Stomach (tissue), 4 donors: Measurements from ENCODE around the gene SUPT3H.

Experiments
- POLR2A ChIP-seq, 4 donors: fragments of 450-650 bp; IDR thresholded peaks; one replicate each; pipeline ENCODE4 v1.6.1; 2016; ENCODE audit warnings: antibody characterized with exemption in 4 of 4, control low read depth in 2 of 4, mild to moderate bottlenecking in 1 of 4, moderate library complexity in 1 of 4
- TF ChIP-seq, protein P1 (sequence below), 7 experiments: fragments of 450-650 bp in 4 of 7; fragments of 200-600 bp in 3 of 7; sonication (generic) in 3 of 7; IDR thresholded peaks; one replicate each; pipeline ENCODE4 v1.5.1; 2016 to 2019; ENCODE audit warnings: antibody characterized with exemption in 7 of 7, control low read depth in 2 of 7, mild to moderate bottlenecking in 1 of 7

- TF ChIP-seq, protein P1, sequence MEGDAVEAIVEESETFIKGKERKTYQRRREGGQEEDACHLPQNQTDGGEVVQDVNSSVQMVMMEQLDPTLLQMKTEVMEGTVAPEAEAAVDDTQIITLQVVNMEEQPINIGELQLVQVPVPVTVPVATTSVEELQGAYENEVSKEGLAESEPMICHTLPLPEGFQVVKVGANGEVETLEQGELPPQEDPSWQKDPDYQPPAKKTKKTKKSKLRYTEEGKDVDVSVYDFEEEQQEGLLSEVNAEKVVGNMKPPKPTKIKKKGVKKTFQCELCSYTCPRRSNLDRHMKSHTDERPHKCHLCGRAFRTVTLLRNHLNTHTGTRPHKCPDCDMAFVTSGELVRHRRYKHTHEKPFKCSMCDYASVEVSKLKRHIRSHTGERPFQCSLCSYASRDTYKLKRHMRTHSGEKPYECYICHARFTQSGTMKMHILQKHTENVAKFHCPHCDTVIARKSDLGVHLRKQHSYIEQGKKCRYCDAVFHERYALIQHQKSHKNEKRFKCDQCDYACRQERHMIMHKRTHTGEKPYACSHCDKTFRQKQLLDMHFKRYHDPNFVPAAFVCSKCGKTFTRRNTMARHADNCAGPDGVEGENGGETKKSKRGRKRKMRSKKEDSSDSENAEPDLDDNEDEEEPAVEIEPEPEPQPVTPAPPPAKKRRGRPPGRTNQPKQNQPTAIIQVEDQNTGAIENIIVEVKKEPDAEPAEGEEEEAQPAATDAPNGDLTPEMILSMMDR (IDR thresholded peaks at IDR 0.05): no peak
- TF ChIP-seq POLR2A (IDR thresholded peaks at IDR 0.05): no peak
Measured at GRCh38 chr6:45032426-45032825, 345.3 kb downstream of the SUPT3H start.
